NCI-H1417 (cell line): ENCODE data around the gene PPT1.

Experiments used
- DNase-seq, 3 experiments: peaks; one replicate each; lab custom pipeline; 2025; lab: John Stamatoyannopoulos, UW

PPT1 gene

DNA sequence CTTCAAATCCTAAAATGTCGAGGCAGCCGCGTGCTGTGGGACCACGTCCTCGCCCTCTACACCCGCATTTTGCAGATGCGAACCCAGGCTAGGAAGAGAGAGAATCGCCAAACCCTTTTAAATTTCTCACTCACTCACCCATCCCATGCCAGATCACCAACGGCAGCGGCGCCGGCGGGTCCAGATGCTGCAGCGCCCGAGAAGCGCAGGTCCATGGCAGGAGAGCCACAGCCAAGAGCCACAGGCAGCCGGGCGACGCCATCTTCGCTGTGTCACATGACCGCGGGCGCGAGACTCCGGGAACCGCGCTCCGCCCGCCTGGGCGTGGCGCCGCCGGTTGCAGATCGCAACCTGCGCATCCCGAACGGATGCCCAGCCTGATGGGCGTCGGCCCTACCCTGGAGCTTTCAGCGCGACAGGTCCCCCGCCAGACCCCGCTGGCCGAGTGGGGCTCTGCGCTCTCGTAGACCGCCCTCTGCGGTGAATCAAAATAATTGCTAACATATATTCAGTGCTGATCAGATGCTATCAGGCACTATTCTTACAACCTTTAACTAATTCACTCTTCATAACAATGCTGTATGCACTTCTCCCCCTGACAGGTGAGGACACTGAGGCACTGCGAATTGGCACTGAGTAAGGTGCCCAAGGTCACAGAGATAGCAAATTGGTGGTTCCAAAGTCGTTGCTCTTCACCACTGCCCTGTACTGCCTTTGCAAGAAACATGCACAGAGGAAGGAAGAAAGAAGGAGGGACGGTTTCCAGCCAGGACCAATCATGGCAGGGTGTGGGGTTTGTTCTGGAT, at the start of gene PPT1:
Gene PPT1, minus strand, starts transcription at position 276 of the 806 bp plus-strand sequence. Its CDS starts 14 bp downstream, at position 262.
- DNase-seq: peak; percentile 83 to 86 (median 84)

DNA sequence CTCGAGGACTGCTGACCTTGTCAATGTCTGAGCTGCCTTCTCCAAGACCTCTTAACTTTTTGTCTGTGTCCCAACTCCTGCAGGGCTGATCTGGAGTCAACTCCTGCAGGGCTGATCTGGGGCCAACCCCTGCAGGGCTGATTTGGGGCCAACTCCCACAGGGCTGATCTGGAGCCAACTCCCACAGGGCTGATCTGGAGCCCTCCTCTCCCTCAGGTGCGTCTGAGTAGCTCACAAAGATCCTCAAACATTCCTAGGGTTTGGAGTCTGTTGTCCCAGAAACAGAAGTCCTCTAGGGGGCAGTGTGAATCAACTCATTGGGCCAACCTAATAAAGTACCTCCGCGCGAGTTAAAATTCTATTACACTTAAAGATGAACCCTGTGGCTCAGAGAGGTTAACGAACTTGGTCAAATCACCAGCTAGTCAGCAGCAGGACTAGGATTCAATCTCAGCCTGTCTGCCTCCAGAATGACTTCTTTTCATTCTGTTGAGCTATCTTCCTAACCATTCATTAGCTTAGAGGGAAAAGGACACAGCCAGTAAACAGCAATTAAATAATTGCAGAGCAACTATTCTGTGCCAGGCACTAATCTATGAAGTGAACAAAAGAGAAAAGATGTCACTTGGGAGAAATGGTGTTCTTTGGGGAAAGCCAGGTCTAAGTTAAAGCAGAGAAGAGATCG, 47.0 kb upstream of the PPT1 start:
- DNase-seq: peak; percentile 47 to 79 (median 75)

DNA sequence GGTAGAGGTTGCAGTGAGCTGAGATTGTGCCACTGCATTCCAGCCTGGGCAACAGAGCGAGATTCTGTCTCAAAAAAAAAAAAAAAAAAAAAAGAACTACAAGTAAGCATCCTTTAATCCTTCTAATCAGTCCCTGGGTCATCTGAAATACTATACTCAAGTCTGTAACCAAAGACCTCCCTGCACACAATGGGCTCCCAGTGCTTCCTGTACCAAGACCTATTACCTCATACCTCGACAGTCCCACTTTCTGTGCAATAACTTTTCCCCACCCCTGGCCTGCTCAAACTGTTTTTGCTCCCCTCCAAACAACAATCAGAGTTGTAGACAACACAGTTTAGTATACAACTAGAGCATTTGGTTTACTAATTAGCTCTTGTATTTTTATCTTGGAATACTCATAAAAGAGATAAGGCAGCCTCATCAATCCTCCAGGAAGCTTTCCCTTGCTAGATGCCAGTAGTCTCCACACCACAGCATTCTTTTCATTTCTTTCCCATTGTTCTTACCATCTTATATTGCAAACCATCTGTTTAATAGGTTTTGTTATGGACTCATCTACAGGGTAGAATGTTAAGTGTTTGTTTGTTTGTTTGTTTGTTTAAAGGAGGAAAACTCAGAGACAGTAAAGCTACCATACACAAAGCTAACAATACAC, 45.0 kb upstream of the PPT1 start:
- DNase-seq: no peak

DNA sequence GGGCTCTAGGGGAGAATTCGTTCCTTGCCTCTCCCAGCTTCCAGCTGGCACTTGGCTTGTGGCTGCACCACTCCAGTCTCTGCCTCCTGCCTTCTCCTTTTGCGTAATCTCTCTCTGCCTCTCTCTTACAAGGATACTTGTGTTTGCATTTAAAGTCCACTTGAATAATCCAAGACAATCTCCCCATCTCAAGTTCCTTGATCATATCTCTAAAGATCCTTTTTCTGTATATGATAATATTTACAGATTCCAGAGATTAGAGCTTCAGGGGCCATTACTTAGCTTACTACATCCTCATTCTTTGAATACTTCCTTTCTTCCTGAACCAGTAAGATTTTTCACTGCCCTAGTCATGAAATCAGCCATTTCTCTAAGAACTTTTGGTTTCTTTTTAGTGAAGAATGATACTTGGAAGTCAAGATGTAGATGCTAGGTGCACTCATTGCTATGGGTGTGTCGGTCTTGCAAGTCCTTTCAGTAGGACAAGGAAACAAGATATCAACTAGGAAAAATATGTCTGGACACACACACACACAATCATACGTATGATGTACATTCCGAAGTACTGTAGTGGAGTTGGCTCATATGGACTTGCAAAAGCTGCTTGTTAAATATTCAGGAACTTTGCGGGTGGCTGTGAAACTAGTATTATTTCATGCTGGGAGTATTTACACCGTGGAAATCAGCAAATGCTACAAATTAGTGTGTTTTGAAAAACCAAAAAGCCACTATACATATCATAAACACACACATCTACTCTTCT, 43.3 kb upstream of the PPT1 start:
- no peak for DNase-seq

DNA sequence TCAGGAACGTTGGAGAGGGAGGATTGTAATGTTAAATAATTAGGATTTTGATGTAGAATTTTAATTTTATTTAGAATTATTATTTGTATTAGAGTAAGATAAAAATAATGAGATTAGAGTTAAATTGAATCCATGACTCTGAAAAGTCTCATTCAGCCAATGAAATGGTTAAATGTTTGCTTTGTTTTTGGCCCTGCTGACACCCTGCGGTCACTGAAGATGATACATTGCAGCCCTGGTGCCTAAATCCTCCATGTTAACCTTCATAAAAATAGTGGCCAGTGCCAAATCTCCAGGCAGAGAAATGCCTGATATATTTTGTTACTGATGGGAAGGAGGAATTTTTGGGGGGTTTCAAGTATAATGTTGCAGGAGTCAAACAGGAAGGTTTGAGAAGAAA, 36.8 kb upstream of the PPT1 start:
- DNase-seq: no peak

DNA sequence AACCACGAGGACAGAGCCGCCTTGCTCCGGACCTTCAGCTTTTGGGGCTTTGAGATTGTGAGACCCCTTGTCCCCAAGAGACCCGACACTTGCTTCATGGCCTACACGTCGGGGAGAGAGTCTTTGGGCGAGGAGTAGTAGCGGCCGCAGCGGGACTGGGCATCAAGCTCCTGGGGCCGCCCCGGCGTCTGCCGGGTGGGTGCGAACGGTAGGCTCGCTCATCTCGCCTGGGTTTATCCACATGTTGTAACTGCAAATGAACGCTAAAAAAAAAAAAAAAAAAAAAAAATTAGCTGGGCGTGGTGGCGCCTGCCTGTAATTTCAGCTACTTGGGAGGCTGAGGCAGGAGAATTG, 36.2 kb upstream of the PPT1 start:
- no peak for DNase-seq

DNA sequence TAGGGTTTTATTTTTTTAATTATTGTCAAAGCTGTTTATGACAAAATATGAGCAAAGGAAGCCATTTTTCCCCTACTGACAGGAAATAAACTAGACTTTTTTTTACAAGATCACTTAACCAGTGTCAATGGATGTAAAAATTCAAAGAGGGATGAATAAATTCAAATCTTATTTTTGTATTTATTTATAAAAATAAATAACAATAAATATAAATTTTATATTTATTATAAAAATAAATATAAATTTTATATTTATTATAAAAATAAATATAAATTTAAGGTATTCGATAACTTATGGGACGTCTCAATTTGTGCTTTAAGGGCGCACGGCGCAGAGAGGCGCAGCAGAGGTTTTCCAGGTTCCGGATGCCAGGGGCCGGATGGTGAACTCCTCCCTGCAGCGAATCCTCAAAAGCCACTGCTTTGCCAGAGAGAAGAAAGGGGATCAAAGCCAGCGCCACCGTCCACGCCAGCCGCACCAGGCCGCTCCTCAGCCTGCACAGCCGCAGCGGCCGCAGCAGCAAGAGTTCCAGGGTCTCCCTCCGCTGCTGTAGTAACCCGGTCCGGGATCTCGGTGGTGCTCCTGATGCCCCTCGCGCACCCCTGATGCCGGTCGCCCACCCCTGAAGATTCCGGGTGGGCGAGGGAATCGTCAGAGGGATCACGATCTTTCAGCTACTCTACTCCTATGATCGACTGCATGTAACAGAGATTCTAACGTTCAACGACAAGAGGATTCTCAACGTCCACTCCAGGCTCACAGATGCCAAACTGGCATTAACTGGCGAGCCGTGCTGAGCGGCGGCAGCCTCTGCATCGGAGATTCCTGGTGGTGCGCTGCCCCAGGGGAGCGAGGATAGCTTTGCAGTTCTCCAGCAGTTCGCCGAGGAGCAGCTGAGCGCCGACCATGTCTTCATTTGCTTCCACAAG, 35.6 kb upstream of the PPT1 start:
- no peak for DNase-seq

DNA sequence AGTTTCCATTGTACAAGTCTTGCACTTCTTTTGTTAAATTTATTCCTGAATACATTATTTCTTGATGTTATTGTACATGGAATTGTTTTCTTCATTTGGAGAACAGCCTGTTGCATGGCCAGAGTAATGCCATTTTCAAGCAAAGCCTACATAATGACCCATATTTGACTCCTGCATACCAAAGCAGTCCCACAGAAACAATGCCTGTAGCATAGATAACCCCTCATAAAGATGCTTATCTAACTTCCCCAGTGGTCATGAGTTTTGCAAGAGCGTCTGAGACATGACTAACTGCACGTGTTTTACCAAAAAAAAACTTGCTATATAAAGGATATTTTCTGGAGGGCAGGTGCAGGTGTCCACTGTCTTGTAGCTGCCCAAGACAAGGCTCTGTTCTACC, 33.8 kb upstream of the PPT1 start:
- DNase-seq: no peak

DNA sequence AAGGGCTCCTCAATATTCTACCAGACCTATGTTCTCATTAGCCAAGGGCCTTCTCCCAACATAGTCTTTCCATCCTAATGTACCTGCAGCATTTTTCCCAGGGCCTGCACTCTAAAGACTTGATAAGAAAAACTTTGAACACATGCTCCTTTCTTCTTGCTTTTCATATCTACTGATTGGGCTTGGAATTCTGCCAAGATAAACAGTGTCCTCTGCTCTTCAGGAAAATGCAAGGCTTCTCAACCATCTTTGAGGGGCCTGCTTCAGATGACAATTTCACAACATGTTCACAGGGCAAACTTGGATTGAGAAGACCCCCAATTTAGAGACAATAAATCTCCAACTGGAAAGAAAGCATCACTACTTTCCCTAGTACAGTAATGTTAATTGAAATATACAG, 25.8 kb upstream of the PPT1 start:
- peak in 1 of 3 experiments; percentile 7 for DNase-seq

DNA sequence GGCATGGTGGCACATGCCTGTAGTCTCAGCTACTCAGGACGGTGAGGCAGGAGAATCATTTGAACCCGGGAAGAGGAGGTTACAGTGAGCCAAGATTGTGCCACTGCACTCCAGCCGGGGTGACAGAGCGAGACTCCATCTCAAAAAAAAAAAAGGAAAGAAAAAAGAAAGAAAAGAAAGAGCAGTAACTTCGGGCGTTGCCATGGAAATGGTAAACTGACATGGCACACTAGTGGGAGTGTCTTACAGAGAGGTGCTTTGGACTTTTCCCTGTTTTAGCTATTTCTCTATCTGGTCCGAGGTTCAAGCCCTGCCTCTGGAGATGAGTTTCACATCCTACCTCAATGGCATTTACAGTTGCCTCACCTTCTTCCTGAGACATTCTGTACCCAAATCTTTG, 23.1 kb upstream of the PPT1 start:
- DNase-seq: no peak

DNA sequence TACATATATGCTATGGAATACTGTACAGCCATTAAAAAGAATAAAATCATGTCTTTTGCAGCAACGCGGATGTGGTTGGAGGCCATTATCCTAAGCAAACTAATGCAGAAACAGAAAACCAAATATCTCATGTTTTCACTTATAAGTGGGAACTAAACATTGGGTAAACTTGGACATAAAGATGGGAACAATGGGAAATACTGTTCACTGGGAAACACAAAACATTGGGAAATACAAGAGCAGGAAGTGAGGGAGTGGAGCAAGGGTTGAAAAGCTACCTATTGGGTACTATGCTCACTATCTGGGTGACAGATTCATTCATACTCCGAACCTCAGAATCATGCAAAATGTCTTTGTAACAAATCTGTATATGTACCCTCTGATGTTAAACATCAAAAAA, 17.3 kb upstream of the PPT1 start:
- DNase-seq: no peak

DNA sequence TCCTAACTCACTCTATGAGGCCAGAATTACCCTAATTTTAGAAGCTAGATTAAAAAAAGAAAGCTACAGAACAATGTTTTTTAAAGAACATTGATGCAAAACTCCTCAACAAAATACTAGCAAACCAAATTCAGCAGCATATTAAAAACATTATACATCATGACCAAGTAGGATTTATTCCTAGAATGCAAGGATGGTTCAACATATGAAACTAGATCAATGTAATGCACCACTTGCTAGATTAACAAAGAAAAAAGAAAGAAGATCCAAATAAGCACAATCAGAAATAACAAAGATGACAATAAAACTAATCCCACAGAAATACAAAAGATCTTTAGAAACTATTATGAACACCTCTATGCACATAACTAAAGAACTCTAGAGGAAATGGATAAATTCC, 13.3 kb upstream of the PPT1 start:
- DNase-seq: no peak

DNA sequence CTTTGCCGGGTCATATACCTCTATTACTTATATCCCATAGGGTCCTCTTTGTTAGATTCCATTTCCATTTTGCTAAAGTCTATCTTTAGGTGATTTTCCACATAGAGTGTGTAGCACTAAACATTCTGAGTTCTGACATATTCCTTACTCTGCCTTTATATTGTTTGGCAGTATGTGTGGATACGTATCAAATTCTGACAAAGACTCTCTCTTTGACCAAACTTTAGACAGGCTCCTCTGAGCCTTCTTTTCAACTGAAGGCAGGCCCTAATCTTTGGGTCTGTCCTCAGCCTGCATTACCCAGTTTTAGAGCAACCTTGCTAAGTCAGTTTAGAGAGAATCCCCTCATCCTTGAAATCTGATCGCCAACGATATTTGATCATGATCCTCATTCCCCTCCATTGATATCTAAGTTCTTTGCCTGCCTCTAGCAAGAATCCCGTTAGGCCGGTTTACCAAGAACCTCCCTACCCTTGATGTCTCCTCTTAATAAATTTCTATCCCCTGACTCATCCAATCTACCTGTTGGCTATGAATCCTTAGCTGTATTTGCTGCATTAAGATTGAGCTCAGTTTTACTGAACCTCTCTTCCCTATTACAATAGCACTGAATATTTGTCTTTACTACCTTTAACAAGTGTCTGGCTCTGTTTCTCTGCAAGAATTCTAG, 10.4 kb upstream of the PPT1 start:
- DNase-seq: no peak

DNA sequence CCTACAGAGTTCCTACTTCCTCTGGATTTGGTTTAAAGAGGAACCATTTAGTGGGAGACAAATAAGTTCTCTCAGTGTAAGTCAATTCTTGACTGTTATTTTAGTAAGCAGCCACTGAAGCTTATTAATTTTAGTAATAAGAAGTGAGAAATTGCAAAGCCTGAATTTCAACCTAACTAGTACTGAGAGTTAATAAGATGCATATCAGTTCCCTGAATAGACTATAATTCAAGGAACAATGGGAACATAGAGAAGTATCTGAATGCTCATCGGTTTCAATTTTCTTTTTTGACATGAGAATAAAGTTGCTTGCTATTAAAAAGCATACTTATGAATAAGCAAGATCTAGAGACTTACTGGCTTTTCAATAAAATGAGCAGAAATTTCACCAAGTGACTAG, 8.0 kb upstream of the PPT1 start:
- DNase-seq: no peak

DNA sequence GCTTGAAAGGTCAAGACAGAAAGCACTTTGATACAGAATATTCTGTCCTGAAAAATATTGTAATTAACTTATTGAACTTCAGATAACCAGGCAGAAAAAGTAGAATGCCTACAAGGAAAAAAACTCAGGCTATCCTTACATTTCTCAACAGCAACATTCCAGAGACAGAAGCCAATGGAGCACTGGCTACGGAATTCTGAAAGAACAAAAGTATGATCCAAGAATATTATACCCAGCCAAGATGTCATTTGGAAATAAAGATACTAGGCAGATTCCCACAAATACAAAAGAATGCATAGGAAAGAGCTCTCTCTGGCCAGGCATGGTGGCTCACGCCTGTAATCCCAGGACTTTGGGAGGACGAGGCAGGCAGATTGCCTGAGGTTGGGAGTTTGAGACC, 5.8 kb upstream of the PPT1 start:
- no peak for DNase-seq

DNA sequence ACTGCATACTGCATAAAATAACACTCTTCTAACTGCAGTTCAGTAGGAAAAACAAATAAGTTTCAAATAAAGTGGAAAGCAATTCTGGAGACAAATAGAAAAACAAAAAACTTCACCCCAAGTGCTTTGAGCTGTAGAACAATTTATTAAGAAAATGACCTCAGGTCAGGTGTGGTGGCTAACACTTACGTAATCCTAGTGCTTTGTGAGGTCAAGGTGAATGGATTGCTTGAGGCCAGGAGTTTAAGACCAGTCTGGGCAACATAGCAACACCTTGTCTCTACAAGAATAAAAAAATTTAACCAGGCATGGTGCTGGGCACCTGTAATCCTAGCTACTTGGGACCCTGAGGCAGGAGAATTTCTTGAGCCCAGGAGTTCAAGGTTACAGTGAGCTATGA, 5.0 kb upstream of the PPT1 start:
- DNase-seq: no peak

DNA sequence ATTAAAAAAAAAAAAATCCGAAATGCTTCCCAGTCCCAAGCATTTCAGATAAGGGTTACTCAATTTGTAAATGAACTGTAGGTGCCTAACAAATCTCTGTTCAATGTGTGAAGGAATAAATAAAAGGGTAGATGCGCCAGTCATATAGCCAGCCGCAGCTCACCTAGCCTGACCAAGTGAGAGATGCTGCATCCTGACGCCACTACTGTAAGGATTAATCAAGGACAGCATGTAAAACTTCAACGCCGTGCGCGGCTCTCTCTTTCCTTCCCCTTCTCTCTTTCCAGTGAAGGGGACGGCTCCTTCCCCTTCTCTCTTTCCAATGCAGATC, 441 bp downstream of the PPT1 start:
- no peak for DNase-seq

DNA sequence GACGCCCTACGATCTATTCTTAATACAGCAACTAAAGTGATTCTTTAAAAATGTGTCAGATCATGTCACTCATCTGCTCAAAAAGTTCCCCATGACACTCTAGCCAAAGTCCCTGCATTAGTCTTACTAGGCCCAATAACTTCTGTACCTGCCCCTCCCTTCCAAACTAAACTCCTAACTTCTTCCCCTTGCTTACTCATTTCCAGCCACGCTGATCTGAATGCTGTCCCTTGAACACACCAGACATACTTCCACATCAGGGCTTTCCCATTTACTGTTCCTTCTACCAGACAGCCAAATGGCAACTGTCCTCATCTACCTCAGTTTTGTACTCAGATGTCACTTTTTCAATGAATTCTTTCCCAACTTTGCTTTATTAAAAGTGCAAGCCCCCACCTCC, 1.2 kb downstream of the PPT1 start:
- DNase-seq: no peak

DNA sequence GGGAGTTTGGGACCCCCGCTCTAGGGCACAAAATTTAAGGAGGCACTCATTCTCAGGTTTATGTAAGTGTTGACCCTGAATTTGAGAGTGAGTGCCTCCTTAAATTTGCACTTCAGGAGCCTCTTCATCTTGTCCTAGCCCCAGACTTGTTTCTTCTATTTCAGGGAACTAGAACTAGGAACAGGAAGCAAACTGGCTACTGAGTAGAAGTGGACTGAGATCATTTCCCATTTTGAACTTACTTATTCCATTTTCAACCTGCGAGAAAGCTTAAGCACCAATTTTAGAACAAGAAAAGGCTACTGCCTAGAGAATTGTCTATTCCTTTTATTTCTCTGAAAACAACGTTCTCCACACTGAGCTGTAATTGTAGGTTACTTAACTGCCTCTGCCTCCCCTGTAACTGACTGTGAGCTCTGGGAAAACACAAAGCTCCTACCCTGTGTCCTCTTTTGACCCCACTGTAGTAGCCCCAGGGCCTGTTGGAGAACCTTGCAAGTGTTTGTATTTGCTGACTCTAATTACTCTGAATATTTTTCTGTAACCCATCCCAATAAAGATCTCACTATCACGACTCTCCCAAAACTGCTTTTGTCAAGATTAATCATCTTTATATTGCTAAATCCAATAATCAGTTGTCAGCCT, 2.5 kb downstream of the PPT1 start:
- DNase-seq: peak in 2 of 3 experiments; percentile 4 to 60
